KMS-11 (cell line): ENCODE measurements around the gene HTR6.
A peak's percentile ranks its signal among the peaks of the same experiment; 100 is the strongest.

Experiments
- H2AFZ ChIP-seq: fragments of 200-600 bp; sonication (generic); 2 replicates; pipeline ENCODE4 v1.6.1; 2016; ENCODE audit warnings: antibody characterized with exemption, mixed run types, low read depth
- H3K27ac ChIP-seq: fragments of 200-600 bp; sonication (generic); 2 replicates; pipeline ENCODE4 v1.6.1; 2016; ENCODE audit warnings: mild to moderate bottlenecking, mixed run types
- H3K27me3 ChIP-seq: fragments of 200-600 bp; sonication (generic); 2 replicates; pipeline ENCODE4 v1.6.1; 2017; ENCODE audit warnings: mild to moderate bottlenecking, low read depth, mixed run types, moderate library complexity; ENCODE audit not compliant: insufficient read depth
- H3K36me3 ChIP-seq: fragments of 200-600 bp; sonication (generic); 2 replicates; pipeline ENCODE4 v1.6.1; 2017; ENCODE audit warnings: mild to moderate bottlenecking, mixed run types; ENCODE audit not compliant: insufficient read depth
- H3K4me1 ChIP-seq: fragments of 200-600 bp; sonication (generic); 2 replicates; pipeline ENCODE4 v1.6.1; 2016; ENCODE audit warnings: mild to moderate bottlenecking, low read depth, mixed run types; ENCODE audit not compliant: poor library complexity, severe bottlenecking
- H3K4me2 ChIP-seq: fragments of 200-600 bp; sonication (generic); 2 replicates; pipeline ENCODE4 v1.7.0; 2016; ENCODE audit warnings: mild to moderate bottlenecking, mixed run types
- H3K4me3 ChIP-seq: fragments of 200-600 bp; sonication (generic); IDR thresholded peaks from 2 replicates; pipeline ENCODE4 v1.6.1; 2017; ENCODE audit warnings: low read depth, low read length, mixed read lengths; ENCODE audit not compliant: insufficient read depth
- H3K79me2 ChIP-seq: fragments of 200-600 bp; sonication (generic); 2 replicates; pipeline ENCODE4 v1.6.1; 2016; ENCODE audit warnings: low read depth, mixed run types; ENCODE audit not compliant: insufficient read depth
- H3K9ac ChIP-seq: fragments of 200-600 bp; sonication (generic); 2 replicates; pipeline ENCODE4 v1.6.1; 2016; ENCODE audit warnings: mild to moderate bottlenecking, mixed run types
- H4K20me1 ChIP-seq: fragments of 200-600 bp; sonication (generic); 2 replicates; pipeline ENCODE4 v1.6.1; 2016; ENCODE audit warnings: mild to moderate bottlenecking, mixed run types; ENCODE audit not compliant: insufficient read depth
- TF ChIP-seq, protein P1 (sequence below): fragments of 200-600 bp; sonication (generic); conservative IDR thresholded peaks from 2 replicates; pipeline ENCODE4 v1.6.1; 2017; ENCODE audit warnings: low read depth, mild to moderate bottlenecking, antibody characterized with exemption, low read length, moderate library complexity, mixed read lengths

HTR6 gene

DNA sequence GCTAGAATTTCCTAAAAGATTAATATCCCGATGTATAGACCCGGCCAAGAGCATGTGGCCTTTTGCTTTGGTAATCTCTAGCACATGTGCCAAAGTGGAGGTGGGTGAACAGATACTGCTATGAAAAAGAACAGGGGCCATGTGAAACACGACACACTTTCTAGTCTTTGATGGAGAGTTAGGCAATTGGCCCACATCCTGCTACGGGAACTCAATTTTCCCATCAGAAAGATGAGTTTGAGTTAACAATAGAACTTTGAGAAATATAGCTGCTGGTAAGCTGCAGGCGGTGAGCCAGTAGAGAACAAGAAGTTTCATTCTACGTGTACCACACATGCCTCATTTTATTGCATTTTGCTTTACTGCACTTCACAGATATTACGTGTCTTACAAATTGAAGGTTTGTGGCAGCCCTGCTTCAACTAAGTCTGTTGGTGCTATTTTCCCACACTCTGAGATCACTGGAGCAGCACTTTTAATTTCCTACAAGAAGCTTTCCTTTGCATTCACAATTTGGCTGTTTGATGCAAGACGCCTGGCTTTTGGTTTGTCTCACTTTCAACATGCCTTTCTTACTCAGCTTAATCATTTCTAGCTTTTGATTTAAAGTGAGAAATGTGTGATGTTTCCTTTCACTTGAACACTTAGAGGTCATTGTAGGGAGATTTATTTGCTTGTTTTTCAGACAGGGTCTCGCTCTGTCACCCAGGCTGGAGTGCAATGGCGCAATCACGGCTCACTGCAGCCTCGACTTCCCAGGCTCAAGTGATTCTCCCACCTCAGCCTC, 46.3 kb downstream of the HTR6 start:
- Histone ChIP-seq H3K36me3 (no peaks in the 10 kb centered on the region), H3K4me2 (no peak overlapping the region), H3K27me3 (no peaks in the 10 kb centered on the region), H3K27ac (no peak overlapping the region), H4K20me1 (no peaks in the 10 kb centered on the region), H3K79me2 (no peaks in the 10 kb centered on the region), H3K4me3 (no peak overlapping the region), H2AFZ (no peak overlapping the region), H3K4me1 (peaks cover 3% of the 10 kb centered on the region), H3K9ac (no peak overlapping the region)
- TF ChIP-seq, protein P1, sequence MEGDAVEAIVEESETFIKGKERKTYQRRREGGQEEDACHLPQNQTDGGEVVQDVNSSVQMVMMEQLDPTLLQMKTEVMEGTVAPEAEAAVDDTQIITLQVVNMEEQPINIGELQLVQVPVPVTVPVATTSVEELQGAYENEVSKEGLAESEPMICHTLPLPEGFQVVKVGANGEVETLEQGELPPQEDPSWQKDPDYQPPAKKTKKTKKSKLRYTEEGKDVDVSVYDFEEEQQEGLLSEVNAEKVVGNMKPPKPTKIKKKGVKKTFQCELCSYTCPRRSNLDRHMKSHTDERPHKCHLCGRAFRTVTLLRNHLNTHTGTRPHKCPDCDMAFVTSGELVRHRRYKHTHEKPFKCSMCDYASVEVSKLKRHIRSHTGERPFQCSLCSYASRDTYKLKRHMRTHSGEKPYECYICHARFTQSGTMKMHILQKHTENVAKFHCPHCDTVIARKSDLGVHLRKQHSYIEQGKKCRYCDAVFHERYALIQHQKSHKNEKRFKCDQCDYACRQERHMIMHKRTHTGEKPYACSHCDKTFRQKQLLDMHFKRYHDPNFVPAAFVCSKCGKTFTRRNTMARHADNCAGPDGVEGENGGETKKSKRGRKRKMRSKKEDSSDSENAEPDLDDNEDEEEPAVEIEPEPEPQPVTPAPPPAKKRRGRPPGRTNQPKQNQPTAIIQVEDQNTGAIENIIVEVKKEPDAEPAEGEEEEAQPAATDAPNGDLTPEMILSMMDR: no peak

DNA sequence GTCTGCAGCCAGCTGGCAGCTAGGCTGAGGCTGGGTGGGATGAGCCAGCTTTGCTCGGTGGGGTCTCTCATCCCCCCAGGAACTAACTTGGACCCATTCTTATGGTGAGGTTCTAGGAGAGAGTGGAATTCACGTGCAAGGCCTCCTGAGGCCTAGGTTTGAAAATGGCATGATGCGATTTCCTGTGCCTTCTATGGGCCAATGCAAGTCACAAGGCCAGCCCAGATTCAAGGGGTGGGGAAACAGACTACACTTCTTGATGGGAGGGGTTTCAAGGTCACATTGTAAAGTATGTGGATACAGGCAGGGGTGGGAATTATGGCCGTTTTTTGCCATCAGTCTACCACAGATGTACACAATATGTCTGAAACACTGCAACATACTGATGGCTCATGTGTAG, 48.3 kb downstream of the HTR6 start:
- TF ChIP-seq, protein P1: no peak
- no peaks in the 10 kb centered on the region for H4K20me1 ChIP-seq
- H3K27ac ChIP-seq: no peak overlapping the region
- H3K4me1 ChIP-seq: peaks cover 3% of the 10 kb centered on the region
- no peaks in the 10 kb centered on the region for H3K27me3 ChIP-seq
- H3K4me3 ChIP-seq: no peak overlapping the region
- H3K36me3 ChIP-seq: no peaks in the 10 kb centered on the region
- no peak overlapping the region for H3K4me2 ChIP-seq
- H3K79me2 ChIP-seq: no peaks in the 10 kb centered on the region
- H3K9ac ChIP-seq: no peak overlapping the region
- H2AFZ ChIP-seq: no peak overlapping the region

DNA sequence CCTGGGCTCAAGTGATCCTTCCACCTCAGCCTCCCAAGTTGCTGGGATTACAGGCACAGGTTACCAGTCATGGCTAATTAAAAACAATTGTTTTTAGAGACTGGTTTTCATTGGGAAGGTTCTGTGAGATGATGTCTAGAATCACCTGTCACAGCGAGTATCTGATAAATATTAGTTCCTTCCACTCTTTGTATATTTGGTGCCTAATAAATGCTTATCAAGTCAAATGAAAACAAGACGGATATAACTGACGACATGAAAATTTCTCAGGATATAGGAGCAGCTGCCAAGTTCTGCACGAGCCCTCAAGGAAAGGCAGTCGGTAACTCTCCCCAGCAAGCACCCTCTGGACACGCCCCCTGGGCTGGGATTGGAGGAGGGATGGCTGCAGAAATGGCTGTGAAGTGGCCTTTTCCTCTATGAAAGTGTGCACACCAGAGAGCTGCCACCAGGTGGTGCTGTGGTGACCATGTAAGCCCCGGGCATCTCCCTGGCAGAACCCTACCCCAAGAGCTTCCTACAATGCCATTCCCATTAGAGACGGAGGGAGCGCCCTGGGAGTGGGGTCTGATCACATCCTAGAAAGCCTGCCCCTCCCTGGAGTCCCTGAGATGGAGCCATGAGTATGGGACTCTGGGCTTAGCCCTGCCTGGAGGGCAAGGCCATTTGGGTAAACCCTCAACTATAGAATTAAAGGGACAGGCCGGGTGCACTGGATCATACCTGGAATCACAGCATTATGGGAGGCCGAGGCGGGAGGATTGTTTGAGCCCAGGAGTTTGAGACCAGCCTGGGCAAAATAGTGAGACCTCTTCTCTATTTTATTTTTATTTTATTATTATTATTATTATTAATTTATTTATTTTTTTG, 50.9 kb downstream of the HTR6 start:
- Histone ChIP-seq H2AFZ (peak overlapping the region; percentile 30; the same call in 1 of the 2 replicates), H4K20me1 (no peaks in the 10 kb centered on the region), H3K27ac (no peak overlapping the region), H3K4me3 (no peak overlapping the region), H3K4me1 (peaks cover 3% of the 10 kb centered on the region), H3K36me3 (no peaks in the 10 kb centered on the region), H3K27me3 (no peaks in the 10 kb centered on the region), H3K9ac (no peak overlapping the region), H3K4me2 (0 out of 2 replicates have a peak overlapping the region, but pooled peaks have one; percentile 36), H3K79me2 (no peaks in the 10 kb centered on the region)
- TF ChIP-seq, protein P1: peak; percentile 77

DNA sequence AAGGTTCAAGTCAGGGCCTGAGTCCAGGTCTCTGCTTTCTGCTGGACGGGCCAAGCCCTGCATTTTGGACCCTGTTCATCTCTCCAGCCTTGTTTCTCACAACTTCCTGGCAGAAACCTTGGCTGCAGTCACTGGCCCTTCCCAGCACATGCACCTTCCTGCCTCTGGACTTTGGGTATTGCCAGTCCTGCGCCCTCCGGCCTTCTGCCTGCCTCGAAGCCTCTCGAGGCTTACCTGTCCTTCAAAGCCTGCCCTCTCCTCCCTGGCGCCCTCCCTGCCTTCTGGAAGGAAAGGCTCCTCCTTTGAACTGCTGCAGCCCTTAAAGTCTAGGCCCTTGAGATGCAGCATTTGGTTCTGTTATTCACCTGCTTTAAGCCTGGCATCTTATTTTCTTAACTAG, 52.8 kb downstream of the HTR6 start:
- H3K4me3 ChIP-seq: no peak overlapping the region
- no peak overlapping the region for H2AFZ ChIP-seq
- H3K9ac ChIP-seq: no peak overlapping the region
- H3K27ac ChIP-seq: no peak overlapping the region
- no peaks in the 10 kb centered on the region for H4K20me1 ChIP-seq
- peaks cover 3% of the 10 kb centered on the region for H3K4me1 ChIP-seq
- TF ChIP-seq, protein P1: no peak
- H3K27me3 ChIP-seq: no peaks in the 10 kb centered on the region
- no peaks in the 10 kb centered on the region for H3K79me2 ChIP-seq
- H3K36me3 ChIP-seq: no peaks in the 10 kb centered on the region
- H3K4me2 ChIP-seq: no peak overlapping the region
